Fibroblast of gingiva (primary cell): Measurements from ENCODE around the gene USP20.

Experiments used
- DNase-seq: peaks from one replicate; pipeline ENCODE4 v3.0.0-alpha.2; 2011; ENCODE audit warnings: low read depth

USP20 gene

GRCh38 chr9:129875687-129876395 is 40.6 kb downstream of the USP20 start:
- DNase-seq, result no peak

GRCh38 chr9:129876815-129877214 is 41.6 kb downstream of the USP20 start:
- no peak for DNase-seq

- DNase-seq, result no peak
These were observed 43.0 kb downstream of the USP20 start for GRCh38 chr9:129878291-129878690.

- DNase-seq, result no peak
These were observed 43.9 kb downstream of the USP20 start for GRCh38 chr9:129879103-129879699.

GRCh38 chr9:129879991-129880653 is 44.9 kb downstream of the USP20 start:
- DNase-seq, result no peak

- DNase-seq, result no peak
These were observed 45.6 kb downstream of the USP20 start for GRCh38 chr9:129880654-129881546.

GRCh38 chr9:129881547-129882324 is 46.5 kb downstream of the USP20 start:
- no peak for DNase-seq

- peak; percentile 78 for DNase-seq
These were observed 49.2 kb downstream of the USP20 start for GRCh38 chr9:129884220-129885017.

- DNase-seq, result no peak
These were observed 49.9 kb downstream of the USP20 start for GRCh38 chr9:129885018-129885669.

GRCh38 chr9:129885670-129886106 is 50.4 kb downstream of the USP20 start:
- DNase-seq, result peak; percentile 90

- no peak for DNase-seq
These were observed 51.2 kb downstream of the USP20 start for GRCh38 chr9:129886226-129887174.

GRCh38 chr9:129887334-129888292 is 52.4 kb downstream of the USP20 start:
- DNase-seq, result peak; percentile 37

- no peak for DNase-seq
These were observed 53.2 kb downstream of the USP20 start for GRCh38 chr9:129888293-129889121.

GRCh38 chr9:129889122-129889940 is 54.1 kb downstream of the USP20 start:
- DNase-seq, result no peak

- DNase-seq, result no peak
These were observed 54.9 kb downstream of the USP20 start for GRCh38 chr9:129889941-129890717.
